Testis (tissue), 3 donors: Measurements from ENCODE around the gene TSEN54. TPM values are rescaled to one million over a fixed set of nuclear protein-coding genes. Genes with fewer than 3 reads are reported as not detected.

Experiments used
- DNase-seq: peaks from one replicate; pipeline ENCODE4 v3.0.0-alpha.2; 2019
- H3K27ac ChIP-seq, 2 donors: fragments of 200-600 bp; sonication (generic); one replicate each; pipeline ENCODE4 v1.5.1; 2019
- H3K27me3 ChIP-seq: fragments of 200-600 bp; sonication (generic); one replicate; pipeline ENCODE4 v1.5.1; 2019
- H3K36me3 ChIP-seq: fragments of 200-600 bp; sonication (generic); one replicate; pipeline ENCODE4 v1.5.1; 2017; ENCODE audit warnings: low read depth; ENCODE audit errors: missing control alignments
- H3K4me1 ChIP-seq: fragments of 200-600 bp; sonication (generic); one replicate; pipeline ENCODE4 v1.5.1; 2019
- H3K4me3 ChIP-seq, 2 donors: fragments of 200-600 bp; sonication (generic); one replicate each; pipeline ENCODE4 v1.5.1; 2017 to 2019
- H3K9me3 ChIP-seq: fragments of 200-600 bp; sonication (generic); one replicate; pipeline ENCODE4 v1.5.1; 2017
- POLR2A ChIP-seq: fragments of 450-650 bp; IDR thresholded peaks from one replicate; pipeline ENCODE4 v1.6.1; 2017; ENCODE audit warnings: antibody characterized with exemption, mild to moderate bottlenecking, moderate library complexity
- WGBS, 2 donors: methylation state at CpG; one replicate each; pipeline ENCODE4 v1.1.5; 2018; 5-methylcytosine and 5-hydroxymethylcytosine counted together
- intact Hi-C: fragments of 100-400 bp; cut with DNase I; formaldehyde crosslinking; loops from one replicate; pipeline ENCODE4 v1.15.1; 2023; ENCODE audit warnings: low total_unique reads
- polyA plus RNA-seq: library from polyadenylated mRNA; stranded (reverse); fragments of 350-450 nt; fragmentation: Illumina TruSeq; extraction: RNeasy Lipid Tissue Mini Kit (QIAGEN cat#74804); gene quantifications from one replicate; pipeline ENCODE4 v1.2.3, GENCODE V29; 2014; ENCODE audit warnings: low read depth, low replicate concordance; ENCODE audit not compliant: insufficient read depth
- total RNA-seq, 2 donors: library from RNA; depleted of rRNA; stranded (reverse); fragments of >200 nt; gene quantifications; one replicate each; pipeline ENCODE4 v1.2.3, GENCODE V29; 2016
- TF ChIP-seq, protein P1 (sequence below), 3 experiments: fragments of 450-650 bp in 2 of 3; fragments of 200-600 bp in 1 of 3; sonication (generic) in 1 of 3; IDR thresholded peaks; one replicate each; pipeline ENCODE4 v1.5.1; 2016 to 2019; ENCODE audit warnings: antibody characterized with exemption in 3 of 3, mild to moderate bottlenecking in 2 of 3, moderate library complexity in 1 of 3

The TSEN54 gene
- total and polyA plus RNA-seq, 3 donors from 2014 or later, result 28.3 to 46.6 (median 45.7) TPM

DNA sequence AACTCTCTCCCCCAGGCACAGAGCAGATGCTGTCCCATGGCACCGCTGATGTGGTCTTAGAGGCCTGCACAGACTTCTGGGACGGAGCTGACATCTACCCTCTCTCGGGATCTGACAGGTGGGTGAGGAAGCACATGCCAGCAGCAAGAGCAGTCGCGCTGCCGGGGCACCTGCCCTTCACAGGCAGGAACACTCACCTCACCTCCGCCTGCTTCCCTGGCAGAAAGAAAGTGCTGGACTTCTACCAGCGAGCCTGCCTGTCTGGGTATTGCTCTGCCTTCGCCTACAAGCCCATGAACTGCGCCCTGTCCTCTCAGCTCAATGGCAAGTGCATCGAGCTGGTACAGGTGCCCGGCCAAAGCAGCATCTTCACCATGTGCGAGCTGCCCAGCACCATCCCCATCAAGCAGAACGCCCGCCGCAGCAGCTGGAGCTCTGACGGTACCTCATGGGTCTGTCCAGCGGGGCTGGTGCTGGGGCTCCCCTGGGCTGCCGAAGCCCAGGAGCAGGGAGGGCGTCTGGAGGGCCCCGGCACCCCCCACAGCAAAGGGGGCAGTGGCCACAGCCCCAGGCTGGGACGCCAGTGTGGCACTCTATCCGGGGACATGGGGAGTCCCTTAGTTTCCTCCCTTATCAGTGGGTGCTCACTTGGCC, 22.7 kb upstream of the TSEN54 start:
- WGBS, 2 donors, result 92% methylated on average over 23 of the region's 23 CpGs; no CpG with 5 or more reads in 1 of the 2 donors
- Histone ChIP-seq H3K36me3 (no peaks in the 10 kb centered on the region), H3K4me1 (peaks cover 14% of the 10 kb centered on the region), H3K27me3 (no peaks in the 10 kb centered on the region), H3K27ac (no peak overlapping the region), H3K9me3 (no peaks in the 10 kb centered on the region), H3K4me3 (no peak overlapping the region)
- TF ChIP-seq, protein P1, sequence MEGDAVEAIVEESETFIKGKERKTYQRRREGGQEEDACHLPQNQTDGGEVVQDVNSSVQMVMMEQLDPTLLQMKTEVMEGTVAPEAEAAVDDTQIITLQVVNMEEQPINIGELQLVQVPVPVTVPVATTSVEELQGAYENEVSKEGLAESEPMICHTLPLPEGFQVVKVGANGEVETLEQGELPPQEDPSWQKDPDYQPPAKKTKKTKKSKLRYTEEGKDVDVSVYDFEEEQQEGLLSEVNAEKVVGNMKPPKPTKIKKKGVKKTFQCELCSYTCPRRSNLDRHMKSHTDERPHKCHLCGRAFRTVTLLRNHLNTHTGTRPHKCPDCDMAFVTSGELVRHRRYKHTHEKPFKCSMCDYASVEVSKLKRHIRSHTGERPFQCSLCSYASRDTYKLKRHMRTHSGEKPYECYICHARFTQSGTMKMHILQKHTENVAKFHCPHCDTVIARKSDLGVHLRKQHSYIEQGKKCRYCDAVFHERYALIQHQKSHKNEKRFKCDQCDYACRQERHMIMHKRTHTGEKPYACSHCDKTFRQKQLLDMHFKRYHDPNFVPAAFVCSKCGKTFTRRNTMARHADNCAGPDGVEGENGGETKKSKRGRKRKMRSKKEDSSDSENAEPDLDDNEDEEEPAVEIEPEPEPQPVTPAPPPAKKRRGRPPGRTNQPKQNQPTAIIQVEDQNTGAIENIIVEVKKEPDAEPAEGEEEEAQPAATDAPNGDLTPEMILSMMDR (IDR thresholded peaks at IDR 0.05), result no peak
- no peak for TF ChIP-seq POLR2A
- DNase-seq, result no peak
- intact Hi-C loops, result no loop called here

DNA sequence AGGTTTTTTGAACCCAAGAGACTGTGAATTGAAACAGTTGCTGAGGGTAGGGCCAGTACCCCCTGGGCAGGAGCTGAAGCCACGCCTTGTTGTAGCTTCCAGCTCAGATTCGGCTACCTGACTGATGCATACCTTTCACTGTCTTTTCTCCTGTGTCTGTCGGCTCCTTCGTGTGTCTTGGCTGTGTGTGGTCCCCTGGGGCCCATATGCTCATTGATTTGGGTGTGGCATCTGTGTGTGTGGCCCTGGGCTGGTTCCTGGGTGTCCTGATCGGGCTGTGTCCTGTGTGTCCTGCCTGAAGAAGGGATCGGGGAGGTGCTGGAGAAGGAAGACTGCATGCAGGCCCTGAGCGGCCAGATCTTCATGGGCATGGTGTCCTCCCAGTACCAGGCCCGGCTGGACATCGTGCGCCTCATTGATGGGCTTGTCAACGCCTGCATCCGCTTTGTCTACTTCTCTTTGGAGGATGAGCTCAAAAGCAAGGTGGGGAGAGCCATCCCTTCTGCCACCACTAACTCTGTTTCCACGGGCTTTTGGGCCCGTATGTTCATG, 21.9 kb upstream of the TSEN54 start:
- Histone ChIP-seq H3K9me3 (no peaks in the 10 kb centered on the region), H3K27ac (no peak overlapping the region), H3K4me3 (no peak overlapping the region), H3K27me3 (no peaks in the 10 kb centered on the region), H3K36me3 (no peaks in the 10 kb centered on the region), H3K4me1 (peaks cover 18% of the 10 kb centered on the region)
- no peak for TF ChIP-seq POLR2A
- TF ChIP-seq, protein P1 (IDR thresholded peaks at IDR 0.05), result no peak
- WGBS, 2 donors, result 83 to 88% methylated on average over 12 to 14 of the region's 14 CpGs
- DNase-seq, result no peak
- intact Hi-C loops, result no loop called here

DNA sequence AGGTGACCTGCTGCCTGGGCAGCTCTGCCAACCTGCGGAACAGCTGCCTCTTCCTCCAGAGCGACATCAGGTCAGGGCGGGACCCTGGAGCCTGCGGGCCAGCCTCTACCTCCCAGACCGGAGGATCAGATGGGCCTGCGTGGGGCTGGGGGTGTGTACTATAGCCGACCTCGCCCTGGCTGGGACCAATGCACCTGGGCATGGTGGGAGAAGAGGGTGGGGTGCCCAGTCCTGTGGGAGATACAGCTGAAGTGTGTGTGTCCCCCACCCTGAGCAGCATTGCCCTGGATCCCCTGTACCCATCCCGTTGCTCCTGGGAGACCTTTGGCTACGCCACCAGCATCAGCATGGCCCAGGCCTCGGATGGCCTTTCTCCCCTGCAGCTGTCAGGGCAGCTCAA, 20.3 kb upstream of the TSEN54 start:
- Histone ChIP-seq H3K9me3 (no peaks in the 10 kb centered on the region), H3K27me3 (no peaks in the 10 kb centered on the region), H3K4me3 (no peak overlapping the region), H3K36me3 (no peaks in the 10 kb centered on the region), H3K27ac (no peak overlapping the region), H3K4me1 (peaks cover 30% of the 10 kb centered on the region)
- intact Hi-C loops, result no loop called here
- WGBS, 2 donors, result 89 to 92% methylated on average over 3 to 11 of the region's 11 CpGs
- DNase-seq, result no peak
- TF ChIP-seq POLR2A, result no peak
- TF ChIP-seq, protein P1 (IDR thresholded peaks at IDR 0.05), result no peak

DNA sequence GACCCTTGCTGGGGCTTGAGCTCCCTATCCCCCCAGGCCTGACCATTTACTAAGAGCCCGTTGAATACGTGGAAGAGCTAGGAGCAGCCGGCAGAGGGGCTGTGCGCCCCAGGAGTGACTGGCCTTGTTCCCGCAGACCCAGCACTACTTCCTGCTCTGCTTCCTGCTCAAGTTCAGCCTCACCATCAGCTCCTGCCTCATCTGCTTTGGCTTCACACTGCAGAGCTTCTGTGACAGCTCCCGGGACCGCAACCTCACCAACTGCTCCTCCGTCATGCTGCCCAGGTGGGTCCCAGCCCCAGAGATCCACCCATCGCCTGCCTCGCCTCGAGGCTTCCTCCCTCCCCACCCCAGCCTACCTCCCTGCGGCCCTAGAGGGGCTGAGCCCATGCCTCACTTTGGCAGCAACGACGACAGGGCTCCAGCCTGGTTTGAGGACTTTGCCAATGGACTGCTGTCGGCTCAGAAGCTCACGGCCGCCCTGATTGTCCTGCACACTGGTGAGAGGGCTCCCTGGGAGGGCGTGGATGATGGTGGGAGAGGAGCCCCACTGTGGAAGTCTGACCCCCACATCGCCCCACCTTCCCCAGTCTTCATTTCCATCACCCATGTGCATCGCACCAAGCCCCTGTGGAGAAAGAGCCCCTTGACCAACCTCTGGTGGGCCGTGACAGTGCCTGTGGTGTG, 18.1 kb upstream of the TSEN54 start:
- 78 to 81% methylated on average over 18 to 19 of the region's 21 CpGs for WGBS, 2 donors
- H3K27ac ChIP-seq, result peak overlapping the region in 1 of 2 donors; percentile 23
- H3K4me1 ChIP-seq, result peaks cover 36% of the 10 kb centered on the region

More for the DNA sequence above, 18.1 kb upstream of the TSEN54 start:
- DNase-seq, result no peak
- H3K9me3 ChIP-seq, result no peaks in the 10 kb centered on the region
- intact Hi-C loops, result no loop called here
- TF ChIP-seq, protein P1 (IDR thresholded peaks at IDR 0.05), result no peak
- no peak for TF ChIP-seq POLR2A
- H3K27me3 ChIP-seq, result no peaks in the 10 kb centered on the region
- no peak overlapping the region for H3K4me3 ChIP-seq
- H3K36me3 ChIP-seq, result no peaks in the 10 kb centered on the region
